ENCODE measurements around the gene CEP43.

- TF ChIP-seq, protein P1, sequence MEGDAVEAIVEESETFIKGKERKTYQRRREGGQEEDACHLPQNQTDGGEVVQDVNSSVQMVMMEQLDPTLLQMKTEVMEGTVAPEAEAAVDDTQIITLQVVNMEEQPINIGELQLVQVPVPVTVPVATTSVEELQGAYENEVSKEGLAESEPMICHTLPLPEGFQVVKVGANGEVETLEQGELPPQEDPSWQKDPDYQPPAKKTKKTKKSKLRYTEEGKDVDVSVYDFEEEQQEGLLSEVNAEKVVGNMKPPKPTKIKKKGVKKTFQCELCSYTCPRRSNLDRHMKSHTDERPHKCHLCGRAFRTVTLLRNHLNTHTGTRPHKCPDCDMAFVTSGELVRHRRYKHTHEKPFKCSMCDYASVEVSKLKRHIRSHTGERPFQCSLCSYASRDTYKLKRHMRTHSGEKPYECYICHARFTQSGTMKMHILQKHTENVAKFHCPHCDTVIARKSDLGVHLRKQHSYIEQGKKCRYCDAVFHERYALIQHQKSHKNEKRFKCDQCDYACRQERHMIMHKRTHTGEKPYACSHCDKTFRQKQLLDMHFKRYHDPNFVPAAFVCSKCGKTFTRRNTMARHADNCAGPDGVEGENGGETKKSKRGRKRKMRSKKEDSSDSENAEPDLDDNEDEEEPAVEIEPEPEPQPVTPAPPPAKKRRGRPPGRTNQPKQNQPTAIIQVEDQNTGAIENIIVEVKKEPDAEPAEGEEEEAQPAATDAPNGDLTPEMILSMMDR (IDR thresholded peaks at IDR 0.05), result no peak
- TF ChIP-seq POLR2A (IDR thresholded peaks at IDR 0.05), result no peak
These were observed 22.6 kb upstream of the CEP43 start for GRCh38 chr6:166976636-166977035.

Data from esophagus squamous epithelium (tissue), 4 donors.